MCF 10A (cell line): ENCODE measurements around the gene GPC4. TPM values are rescaled to one million over a fixed set of nuclear protein-coding genes. Genes with fewer than 3 reads are reported as not detected.

Experiments used
- BruUV-seq: library from RNA; stranded (reverse); fragments of 400-500 nt; replicated peaks from 2 replicates; lab custom pipeline; 2021; lab: Mats Ljungman, UMichigan
- CTCF ChIA-PET: fragments of 300-600 bp; sonication (Branson Sonifier 250); formaldehyde crosslinking; extraction: SDS; loops from one replicate; lab custom pipeline; 2021; ENCODE audit warnings: antibody characterized with exemption, inconsistent platforms; lab: Yijun Ruan, JAX
- POLR2A ChIA-PET: fragments of 300-600, 350-650 bp; sonication (Branson Sonifier 250); formaldehyde crosslinking; extraction: SDS; loops from one replicate; lab custom pipeline; 2020; ENCODE audit warnings: antibody characterized with exemption, inconsistent platforms; lab: Yijun Ruan, JAX
- DNase-seq: peaks from one replicate; pipeline ENCODE4 v3.0.0-alpha.2; 2018; ENCODE audit not compliant: unreplicated experiment
- H3K27ac Mint-ChIP-seq: one replicate; pipeline ENCODE4 v1.8.0; 2022; ENCODE audit warnings: mild to moderate bottlenecking, low read depth, mixed read lengths; ENCODE audit not compliant: unreplicated experiment
- H3K27me3 Mint-ChIP-seq: one replicate; pipeline ENCODE4 v1.8.0; 2022; ENCODE audit warnings: mixed read lengths; ENCODE audit not compliant: insufficient read depth, unreplicated experiment
- H3K36me3 Mint-ChIP-seq: one replicate; pipeline ENCODE4 v1.8.0; 2022; ENCODE audit warnings: mild to moderate bottlenecking, moderate library complexity, mixed read lengths; ENCODE audit not compliant: insufficient read depth, unreplicated experiment
- H3K4me1 Mint-ChIP-seq: one replicate; pipeline ENCODE4 v1.8.0; 2022; ENCODE audit warnings: mixed read lengths; ENCODE audit not compliant: insufficient read depth, unreplicated experiment
- H3K4me3 Mint-ChIP-seq: one replicate; pipeline ENCODE4 v1.8.0; 2022; ENCODE audit warnings: mild to moderate bottlenecking, moderate library complexity, mixed read lengths; ENCODE audit not compliant: unreplicated experiment
- H3K9me3 Mint-ChIP-seq: one replicate; pipeline ENCODE4 v1.8.0; 2022; ENCODE audit warnings: mixed read lengths; ENCODE audit not compliant: unreplicated experiment
- intact Hi-C: fragments of 100-400 bp; cut with micrococcal nuclease; formaldehyde crosslinking; loops from 2 replicates; pipeline ENCODE4 v1.14.1; 2022
- total RNA-seq: library from RNA; stranded (reverse); gene quantifications from 2 replicates; pipeline ENCODE4 v1.2.3, GENCODE V29; 2022
- TF ChIP-seq, protein P1 (sequence below): fragments of 200-600 bp; IDR thresholded peaks from one replicate; pipeline ENCODE4 v1.8.0; 2022; ENCODE audit warnings: antibody characterized with exemption, mild to moderate bottlenecking; ENCODE audit not compliant: unreplicated experiment

The GPC4 gene
- total RNA-seq, 1 experiment from 2014 or later: 1.4 TPM

DNA sequence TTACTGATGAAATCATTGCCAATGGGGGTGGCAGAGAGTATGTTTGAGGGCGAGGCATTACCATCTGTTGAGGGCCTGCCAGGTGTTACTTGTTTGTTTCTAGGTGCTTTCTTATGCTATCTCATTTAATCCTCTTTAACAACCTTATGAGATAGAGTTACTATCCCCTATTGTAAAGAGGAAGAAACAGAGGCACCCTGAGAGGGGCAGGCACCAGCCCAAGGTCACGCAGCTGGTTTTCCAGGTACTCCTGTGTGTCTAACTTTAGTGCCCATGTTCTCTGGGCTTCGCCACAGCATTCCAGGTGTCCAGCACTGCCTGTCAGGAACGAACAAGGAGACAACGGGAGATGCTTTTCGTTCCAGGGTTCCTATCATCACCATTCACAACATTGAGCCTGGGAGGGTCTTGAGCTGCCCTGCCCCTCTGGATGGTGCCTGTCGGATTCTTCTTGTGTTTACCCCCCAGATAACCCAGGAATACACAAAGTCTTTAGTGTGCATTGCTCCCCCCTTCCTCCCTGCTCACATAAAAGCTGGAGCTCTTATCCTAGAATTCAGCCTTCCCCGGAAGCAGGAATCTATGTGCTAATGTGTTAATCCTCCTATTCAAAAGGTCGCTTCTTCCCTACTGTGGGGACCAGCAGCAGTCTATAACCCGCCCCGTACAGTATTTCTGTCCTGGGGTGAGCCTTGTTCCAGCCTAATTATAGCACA lies 24.9 kb upstream of the GPC4 start:
- H3K4me3 Mint-ChIP-seq: no peak overlapping the region
- TF ChIP-seq, protein P1, sequence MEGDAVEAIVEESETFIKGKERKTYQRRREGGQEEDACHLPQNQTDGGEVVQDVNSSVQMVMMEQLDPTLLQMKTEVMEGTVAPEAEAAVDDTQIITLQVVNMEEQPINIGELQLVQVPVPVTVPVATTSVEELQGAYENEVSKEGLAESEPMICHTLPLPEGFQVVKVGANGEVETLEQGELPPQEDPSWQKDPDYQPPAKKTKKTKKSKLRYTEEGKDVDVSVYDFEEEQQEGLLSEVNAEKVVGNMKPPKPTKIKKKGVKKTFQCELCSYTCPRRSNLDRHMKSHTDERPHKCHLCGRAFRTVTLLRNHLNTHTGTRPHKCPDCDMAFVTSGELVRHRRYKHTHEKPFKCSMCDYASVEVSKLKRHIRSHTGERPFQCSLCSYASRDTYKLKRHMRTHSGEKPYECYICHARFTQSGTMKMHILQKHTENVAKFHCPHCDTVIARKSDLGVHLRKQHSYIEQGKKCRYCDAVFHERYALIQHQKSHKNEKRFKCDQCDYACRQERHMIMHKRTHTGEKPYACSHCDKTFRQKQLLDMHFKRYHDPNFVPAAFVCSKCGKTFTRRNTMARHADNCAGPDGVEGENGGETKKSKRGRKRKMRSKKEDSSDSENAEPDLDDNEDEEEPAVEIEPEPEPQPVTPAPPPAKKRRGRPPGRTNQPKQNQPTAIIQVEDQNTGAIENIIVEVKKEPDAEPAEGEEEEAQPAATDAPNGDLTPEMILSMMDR: no peak
- DNase-seq: no peak
- H3K9me3 Mint-ChIP-seq: no peaks in the 10 kb centered on the region
- POLR2A ChIA-PET: no interaction called here
- H3K27ac Mint-ChIP-seq: no peak overlapping the region
- no peaks in the 10 kb centered on the region for H3K36me3 Mint-ChIP-seq
- H3K4me1 Mint-ChIP-seq: peaks cover 4% of the 10 kb centered on the region
- H3K27me3 Mint-ChIP-seq: peaks cover 23% of the 10 kb centered on the region
- intact Hi-C loops: no loop called here
- CTCF ChIA-PET: no interaction called here
- BruUV-seq: no TSS peak

- H3K36me3 Mint-ChIP-seq: no peaks in the 10 kb centered on the region
- POLR2A ChIA-PET: interaction anchor here (1.0 kb wide), 1 partner anchor 13 kb away, joined by 3 read pairs; no protein-coding TSS in a partner anchor
- DNase-seq: no peak
- H3K27me3 Mint-ChIP-seq: peaks cover 23% of the 10 kb centered on the region
- H3K4me1 Mint-ChIP-seq: no peaks in the 10 kb centered on the region
- no peak overlapping the region for H3K27ac Mint-ChIP-seq
- H3K4me3 Mint-ChIP-seq: no peak overlapping the region
- TF ChIP-seq, protein P1: no peak
- intact Hi-C loops: no loop called here
- CTCF ChIA-PET: no interaction called here
- BruUV-seq: no TSS peak
- H3K9me3 Mint-ChIP-seq: no peaks in the 10 kb centered on the region
These were observed 22.5 kb upstream of the GPC4 start for GRCh38 chrX:133437766-133438165.

DNA sequence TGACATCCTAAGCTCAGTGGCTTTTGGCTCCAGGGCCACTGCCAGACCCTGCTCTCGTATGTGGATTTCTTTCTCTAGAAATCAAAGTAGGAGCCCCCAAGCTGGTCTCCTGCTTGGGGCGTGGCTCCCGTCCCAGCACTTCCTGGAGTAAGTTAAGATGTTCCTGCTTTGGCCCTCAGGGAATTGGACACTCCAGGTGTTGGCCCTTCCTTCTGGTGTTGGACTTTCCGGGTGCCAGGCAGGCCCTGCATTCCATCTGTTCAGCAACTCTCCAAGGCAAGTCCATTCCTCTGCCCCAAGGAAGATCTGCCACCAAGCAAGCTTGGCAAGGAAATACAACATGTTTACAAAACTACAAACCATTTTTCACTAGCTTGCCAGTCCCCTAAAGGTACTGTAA lies 22.1 kb upstream of the GPC4 start:
- BruUV-seq: no TSS peak
- intact Hi-C loops: no loop called here
- H3K9me3 Mint-ChIP-seq: no peaks in the 10 kb centered on the region
- ChIA-PET CTCF (no interaction called here), POLR2A (interaction anchor here (1.0 kb wide), 1 partner anchor 13 kb away, joined by 3 read pairs; no protein-coding TSS in a partner anchor)
- TF ChIP-seq, protein P1: no peak
- no peak overlapping the region for H3K4me3 Mint-ChIP-seq
- H3K27ac Mint-ChIP-seq: no peak overlapping the region
- no peak for DNase-seq
- no peaks in the 10 kb centered on the region for H3K4me1 Mint-ChIP-seq
- H3K36me3 Mint-ChIP-seq: no peaks in the 10 kb centered on the region
- H3K27me3 Mint-ChIP-seq: peaks cover 23% of the 10 kb centered on the region

DNA sequence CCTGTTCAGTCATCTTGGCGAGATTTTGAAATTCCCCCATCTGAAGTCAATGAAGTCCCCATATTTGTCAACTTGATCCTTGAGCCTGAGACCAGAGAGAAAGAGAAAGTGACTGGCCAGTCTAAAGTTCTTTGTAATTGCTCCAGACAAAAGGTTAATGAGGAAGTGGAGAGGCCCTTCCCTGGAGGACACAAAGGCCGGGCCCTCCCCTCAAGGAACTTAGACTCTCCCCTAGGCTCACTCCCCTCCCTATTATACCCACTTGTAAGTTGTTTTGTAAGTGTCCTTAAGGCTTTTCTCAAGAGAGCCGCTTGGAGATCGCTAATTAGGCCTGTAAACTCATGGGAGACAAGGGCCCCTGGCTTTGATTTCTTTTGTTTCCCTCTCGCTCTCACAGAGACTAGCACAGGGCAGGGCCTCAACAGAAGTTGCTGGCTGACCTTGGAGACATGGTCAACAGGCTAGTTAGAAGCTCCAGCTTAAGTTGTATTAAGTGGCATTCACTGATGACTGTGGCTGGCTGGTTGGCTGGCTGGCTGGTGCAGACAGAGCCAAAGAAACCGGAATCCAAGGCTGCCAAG lies 20.3 kb upstream of the GPC4 start:
- Mint-ChIP-seq H3K4me3 (no peak overlapping the region), H3K27me3 (peaks cover 29% of the 10 kb centered on the region), H3K27ac (no peak overlapping the region), H3K9me3 (no peaks in the 10 kb centered on the region), H3K4me1 (no peaks in the 10 kb centered on the region), H3K36me3 (no peaks in the 10 kb centered on the region)
- POLR2A ChIA-PET: interaction anchor here (0.6 kb wide), 1 partner anchor 305 kb away, joined by 3 read pairs; no protein-coding TSS in a partner anchor
- no TSS peak for BruUV-seq
- CTCF ChIA-PET: no interaction called here
- TF ChIP-seq, protein P1: no peak
- no peak for DNase-seq
- intact Hi-C loops: no loop called here
